HG03045 (cell line): ENCODE data around the gene MLLT10.

ENCODE experiments used
- ATAC-seq: cut with Tn5 transposase; IDR thresholded peaks from one replicate; pipeline ENCODE4 v1.9.1; 2021; ENCODE audit warnings: mild to moderate bottlenecking, moderate library complexity; ENCODE audit not compliant: unreplicated experiment

MLLT10 gene

GRCh38 chr10:21516242-21517131 lies 17.5 kb upstream of the MLLT10 start:
- peak; percentile 68 for ATAC-seq

- peak; percentile 65 for ATAC-seq
These were observed 16.6 kb upstream of the MLLT10 start for GRCh38 chr10:21517134-21518031.

- ATAC-seq: no peak
These were observed 15.8 kb upstream of the MLLT10 start for GRCh38 chr10:21518149-21518640.

- no peak for ATAC-seq
These were observed 15.2 kb upstream of the MLLT10 start for GRCh38 chr10:21518641-21519396.

GRCh38 chr10:21519397-21519933 lies 14.6 kb upstream of the MLLT10 start:
- no peak for ATAC-seq

GRCh38 chr10:21519941-21520436 lies 14.0 kb upstream of the MLLT10 start:
- no peak for ATAC-seq

GRCh38 chr10:21520509-21520908 lies 13.5 kb upstream of the MLLT10 start:
- no peak for ATAC-seq

GRCh38 chr10:21520949-21521348 lies 13.1 kb upstream of the MLLT10 start:
- no peak for ATAC-seq

GRCh38 chr10:21521751-21522533 lies 12.1 kb upstream of the MLLT10 start:
- no peak for ATAC-seq

- no peak for ATAC-seq
These were observed 11.2 kb upstream of the MLLT10 start for GRCh38 chr10:21522631-21523406.

- ATAC-seq: no peak
These were observed 10.4 kb upstream of the MLLT10 start for GRCh38 chr10:21523557-21524008.

GRCh38 chr10:21524131-21524525 lies 9.9 kb upstream of the MLLT10 start:
- ATAC-seq: no peak

- ATAC-seq: no peak
These were observed 9.3 kb upstream of the MLLT10 start for GRCh38 chr10:21524526-21525366.

GRCh38 chr10:21525367-21526187 lies 8.5 kb upstream of the MLLT10 start, which contains the start of gene SKIDA1:
TSS of gene SKIDA1 (minus strand) at chr10:21525682. CDS start at chr10:21517822, 7,860 bp downstream.
- ATAC-seq: peak; percentile 68

- peak; percentile 46 for ATAC-seq
These were observed 7.7 kb upstream of the MLLT10 start for GRCh38 chr10:21526188-21526859.

- ATAC-seq: no peak
These were observed 7.0 kb upstream of the MLLT10 start for GRCh38 chr10:21526860-21527597.
